Measurements from ENCODE around the gene HS3ST4.
A peak's percentile ranks its signal among the peaks of the same experiment; 100 is the strongest.

Gene HS3ST4

GRCh38 chr16:26149364-26150190, 457.8 kb downstream of the HS3ST4 start:
- Histone ChIP-seq H3K9me3 (no peaks in the 10 kb centered on the region), H3K4me1 (no peaks in the 10 kb centered on the region), H3K27me3 (no peaks in the 10 kb centered on the region), H3K4me3 (no peak overlapping the region), H4K20me1 (no peaks in the 10 kb centered on the region), H3K36me3 (no peaks in the 10 kb centered on the region), H3K9ac (no peak overlapping the region), H3K27ac (no peak overlapping the region), H3K4me2 (no peak overlapping the region)
- no peak for TF ChIP-seq Cebpa-rat (IDR thresholded peaks at IDR 0.05)

- H4K20me1 ChIP-seq = no peaks in the 10 kb centered on the region
- no peak overlapping the region for H3K4me2 ChIP-seq
- peaks cover 10% of the 10 kb centered on the region for H3K4me1 ChIP-seq
- H3K9ac ChIP-seq = no peak overlapping the region
- no peak for TF ChIP-seq Cebpa-rat (IDR thresholded peaks at IDR 0.05)
- H3K27me3 ChIP-seq = no peaks in the 10 kb centered on the region
- H3K9me3 ChIP-seq = no peaks in the 10 kb centered on the region
- H3K36me3 ChIP-seq = no peaks in the 10 kb centered on the region
- H3K27ac ChIP-seq = no peak overlapping the region
- no peak overlapping the region for H3K4me3 ChIP-seq
These were observed 463.5 kb downstream of the HS3ST4 start for GRCh38 chr16:26155221-26155620.

- no peak for TF ChIP-seq Cebpa-rat (IDR thresholded peaks at IDR 0.05)
- Histone ChIP-seq H3K36me3 (no peaks in the 10 kb centered on the region), H3K4me2 (no peak overlapping the region), H3K4me3 (no peak overlapping the region), H3K27ac (no peak overlapping the region), H3K9ac (no peak overlapping the region), H4K20me1 (no peaks in the 10 kb centered on the region), H3K9me3 (0 out of 2 replicates have a peak, but pooled peaks cover 6% of the 10 kb centered on the region), H3K4me1 (peaks cover 10% of the 10 kb centered on the region), H3K27me3 (no peaks in the 10 kb centered on the region)
These were observed 465.6 kb downstream of the HS3ST4 start for GRCh38 chr16:26157319-26157718.

- Histone ChIP-seq H3K4me1 (peaks cover 10% of the 10 kb centered on the region), H3K4me2 (peak overlapping the region; percentile 26), H3K9ac (no peak overlapping the region)
These were observed 466.5 kb downstream of the HS3ST4 start for GRCh38 chr16:26158142-26158759.

GRCh38 chr16:26161461-26162180, 469.9 kb downstream of the HS3ST4 start:
- H3K9ac ChIP-seq = no peak overlapping the region
- no peaks in the 10 kb centered on the region for H3K36me3 ChIP-seq
- peaks cover 10% of the 10 kb centered on the region for H3K4me1 ChIP-seq
- H3K27ac ChIP-seq = no peak overlapping the region
- no peaks in the 10 kb centered on the region for H3K27me3 ChIP-seq
- H3K4me3 ChIP-seq = no peak overlapping the region
- 0 out of 2 replicates have a peak, but pooled peaks cover 6% of the 10 kb centered on the region for H3K9me3 ChIP-seq
- no peak overlapping the region for H3K4me2 ChIP-seq
- no peak for TF ChIP-seq Cebpa-rat (IDR thresholded peaks at IDR 0.05)
- no peaks in the 10 kb centered on the region for H4K20me1 ChIP-seq

More at GRCh38 chr16:26158142-26158759, 466.5 kb downstream of the HS3ST4 start:
- 0 out of 2 replicates have a peak, but pooled peaks cover 6% of the 10 kb centered on the region for H3K9me3 ChIP-seq
- no peak overlapping the region for H3K27ac ChIP-seq
- no peaks in the 10 kb centered on the region for H3K27me3 ChIP-seq
- H4K20me1 ChIP-seq = no peaks in the 10 kb centered on the region
- H3K36me3 ChIP-seq = no peaks in the 10 kb centered on the region
- TF ChIP-seq Cebpa-rat (IDR thresholded peaks at IDR 0.05) = peak; percentile 48
- no peak overlapping the region for H3K4me3 ChIP-seq

GRCh38 chr16:26169473-26169872, 477.7 kb downstream of the HS3ST4 start:
- no peaks in the 10 kb centered on the region for H3K4me1 ChIP-seq
- H3K9me3 ChIP-seq = no peaks in the 10 kb centered on the region
- H3K9ac ChIP-seq = no peak overlapping the region
- TF ChIP-seq Cebpa-rat (IDR thresholded peaks at IDR 0.05) = no peak
- no peak overlapping the region for H3K27ac ChIP-seq
- H3K4me3 ChIP-seq = no peak overlapping the region
- H3K27me3 ChIP-seq = no peaks in the 10 kb centered on the region
- no peaks in the 10 kb centered on the region for H4K20me1 ChIP-seq
- H3K4me2 ChIP-seq = no peak overlapping the region
- no peaks in the 10 kb centered on the region for H3K36me3 ChIP-seq

- Histone ChIP-seq H3K4me2 (no peak overlapping the region), H3K9ac (no peak overlapping the region), H4K20me1 (no peaks in the 10 kb centered on the region), H3K27ac (no peak overlapping the region), H3K36me3 (no peaks in the 10 kb centered on the region), H3K27me3 (no peaks in the 10 kb centered on the region), H3K4me1 (no peaks in the 10 kb centered on the region), H3K9me3 (no peaks in the 10 kb centered on the region), H3K4me3 (no peak overlapping the region)
- no peak for TF ChIP-seq Cebpa-rat (IDR thresholded peaks at IDR 0.05)
These were observed 484.2 kb downstream of the HS3ST4 start for GRCh38 chr16:26175944-26176343.

GRCh38 chr16:26177438-26177837, 485.7 kb downstream of the HS3ST4 start:
- TF ChIP-seq Cebpa-rat (IDR thresholded peaks at IDR 0.05) = no peak
- H3K4me3 ChIP-seq = no peak overlapping the region
- H3K27ac ChIP-seq = no peak overlapping the region
- H4K20me1 ChIP-seq = no peaks in the 10 kb centered on the region
- H3K9me3 ChIP-seq = no peaks in the 10 kb centered on the region
- no peaks in the 10 kb centered on the region for H3K4me1 ChIP-seq
- no peak overlapping the region for H3K9ac ChIP-seq
- H3K36me3 ChIP-seq = no peaks in the 10 kb centered on the region
- no peak overlapping the region for H3K4me2 ChIP-seq
- no peaks in the 10 kb centered on the region for H3K27me3 ChIP-seq

- H3K9me3 ChIP-seq = no peaks in the 10 kb centered on the region
These were observed 486.5 kb downstream of the HS3ST4 start for GRCh38 chr16:26178298-26178697.

More at GRCh38 chr16:26178298-26178697, 486.5 kb downstream of the HS3ST4 start:
- H3K9ac ChIP-seq = no peak overlapping the region
- no peaks in the 10 kb centered on the region for H4K20me1 ChIP-seq
- no peak overlapping the region for H3K4me2 ChIP-seq
- H3K27me3 ChIP-seq = no peaks in the 10 kb centered on the region
- H3K27ac ChIP-seq = no peak overlapping the region
- no peaks in the 10 kb centered on the region for H3K36me3 ChIP-seq
- H3K4me3 ChIP-seq = no peak overlapping the region
- no peaks in the 10 kb centered on the region for H3K4me1 ChIP-seq
- no peak for TF ChIP-seq Cebpa-rat (IDR thresholded peaks at IDR 0.05)

Measured in BLaER1 (cell line).